HL-60/S4 treated with phorbol 12-myristate 13-acetate at 8.2 ng/mL for 4 days and 3 days (cell line): Measurements from ENCODE around the gene WDR59.
"Not testable (repeated sequence)": the region's sequence is repeated elsewhere in the genome, so short reads cannot be mapped to it uniquely, and the experiment has no call there.

Experiments
- in situ Hi-C: fragments of 300-500 bp; cut with MboI; formaldehyde crosslinking; loops from 2 replicates; pipeline ENCODE4 v1.15.0; 2022; ENCODE audit warnings: low sequenced_read_pairs

WDR59 gene, protein sequence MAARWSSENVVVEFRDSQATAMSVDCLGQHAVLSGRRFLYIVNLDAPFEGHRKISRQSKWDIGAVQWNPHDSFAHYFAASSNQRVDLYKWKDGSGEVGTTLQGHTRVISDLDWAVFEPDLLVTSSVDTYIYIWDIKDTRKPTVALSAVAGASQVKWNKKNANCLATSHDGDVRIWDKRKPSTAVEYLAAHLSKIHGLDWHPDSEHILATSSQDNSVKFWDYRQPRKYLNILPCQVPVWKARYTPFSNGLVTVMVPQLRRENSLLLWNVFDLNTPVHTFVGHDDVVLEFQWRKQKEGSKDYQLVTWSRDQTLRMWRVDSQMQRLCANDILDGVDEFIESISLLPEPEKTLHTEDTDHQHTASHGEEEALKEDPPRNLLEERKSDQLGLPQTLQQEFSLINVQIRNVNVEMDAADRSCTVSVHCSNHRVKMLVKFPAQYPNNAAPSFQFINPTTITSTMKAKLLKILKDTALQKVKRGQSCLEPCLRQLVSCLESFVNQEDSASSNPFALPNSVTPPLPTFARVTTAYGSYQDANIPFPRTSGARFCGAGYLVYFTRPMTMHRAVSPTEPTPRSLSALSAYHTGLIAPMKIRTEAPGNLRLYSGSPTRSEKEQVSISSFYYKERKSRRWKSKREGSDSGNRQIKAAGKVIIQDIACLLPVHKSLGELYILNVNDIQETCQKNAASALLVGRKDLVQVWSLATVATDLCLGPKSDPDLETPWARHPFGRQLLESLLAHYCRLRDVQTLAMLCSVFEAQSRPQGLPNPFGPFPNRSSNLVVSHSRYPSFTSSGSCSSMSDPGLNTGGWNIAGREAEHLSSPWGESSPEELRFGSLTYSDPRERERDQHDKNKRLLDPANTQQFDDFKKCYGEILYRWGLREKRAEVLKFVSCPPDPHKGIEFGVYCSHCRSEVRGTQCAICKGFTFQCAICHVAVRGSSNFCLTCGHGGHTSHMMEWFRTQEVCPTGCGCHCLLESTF

GRCh38 chr16:74984529-74985296, at the start of gene WDR59:
Gene WDR59 (minus strand): TSS chr16:74985123. CDS start chr16:74985017, 106 bp downstream.
- in situ Hi-C loops, result no loop called here

DNA sequence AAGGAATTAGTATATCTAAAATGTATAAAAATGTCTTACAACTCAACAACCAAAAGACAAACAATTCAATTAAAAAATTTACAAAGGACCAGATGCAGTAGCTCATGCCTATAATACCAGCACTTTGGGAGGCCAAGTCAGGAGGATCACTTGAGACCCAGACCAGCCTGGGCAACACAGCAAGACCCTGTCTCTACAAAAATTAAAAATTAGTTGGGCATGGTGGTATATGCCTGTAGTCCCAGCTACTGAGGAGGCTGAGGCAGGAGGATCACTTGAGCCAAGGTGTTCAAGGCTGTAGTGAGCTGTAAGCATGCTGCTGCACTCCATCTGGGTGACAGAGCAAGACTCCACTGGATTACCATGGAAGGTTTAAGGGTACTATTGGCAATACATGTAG, 47.7 kb upstream of the WDR59 start:
- in situ Hi-C loops, result no loop called here

GRCh38 chr16:75029854-75030253, 44.9 kb upstream of the WDR59 start:
- in situ Hi-C loops, result no loop called here

- in situ Hi-C loops, result no loop called here
Measured at GRCh38 chr16:75028544-75029135, 43.7 kb upstream of the WDR59 start.

- in situ Hi-C loops, result no loop called here
Measured at GRCh38 chr16:75027520-75028300, 42.8 kb upstream of the WDR59 start.

DNA sequence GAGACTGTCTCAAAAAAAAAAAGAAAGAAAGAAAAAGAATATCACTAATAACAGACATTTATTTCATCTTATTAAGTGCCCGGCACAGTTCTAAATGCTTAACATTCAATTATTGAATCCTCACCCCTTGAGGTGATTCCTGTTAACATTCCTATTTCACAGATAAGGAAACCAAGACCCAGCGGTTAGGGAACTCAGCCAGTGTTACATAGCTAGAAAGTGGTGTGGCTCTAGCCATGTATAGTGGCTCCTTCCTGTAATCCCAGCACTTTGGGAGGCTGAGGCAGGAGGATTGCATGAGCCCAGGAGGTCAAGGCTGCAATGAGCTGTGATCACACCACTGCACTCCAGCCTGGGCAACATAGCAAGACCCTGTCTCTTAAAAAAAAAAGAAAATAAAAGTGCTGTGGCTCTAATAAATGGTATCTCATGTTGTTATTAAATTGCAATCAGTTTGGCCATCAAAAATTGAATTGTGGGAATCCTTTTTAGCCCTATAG, 42.0 kb upstream of the WDR59 start:
- in situ Hi-C loops, result no loop called here

GRCh38 chr16:75026239-75026891, 41.4 kb upstream of the WDR59 start:
- in situ Hi-C loops, result not testable (repeated sequence)

DNA sequence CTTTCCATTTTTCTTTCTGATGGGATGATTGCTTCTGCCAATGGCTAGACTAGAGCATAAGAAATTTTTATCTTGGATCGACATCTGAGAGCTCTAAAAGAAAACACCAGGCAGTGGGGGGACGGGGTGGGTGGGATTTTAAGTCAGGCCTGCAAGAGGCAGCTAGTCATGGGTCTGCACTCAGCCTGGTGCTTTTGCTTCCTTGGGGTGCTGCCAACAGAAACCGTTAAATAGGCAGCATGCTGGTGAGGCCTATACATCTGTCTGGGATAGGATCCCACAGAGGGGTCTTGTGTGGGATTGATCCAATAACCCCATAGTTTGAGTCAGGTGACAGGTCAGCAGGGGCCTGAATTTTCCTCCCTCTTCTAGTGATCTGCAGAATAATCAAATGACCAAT, 40.8 kb upstream of the WDR59 start:
- in situ Hi-C loops, result no loop called here

GRCh38 chr16:75024594-75024993, 39.7 kb upstream of the WDR59 start:
- in situ Hi-C loops, result no loop called here

- in situ Hi-C loops, result no loop called here
Measured at GRCh38 chr16:75024182-75024581, 39.3 kb upstream of the WDR59 start.

- in situ Hi-C loops, result no loop called here
Measured at GRCh38 chr16:75023009-75023408, 38.1 kb upstream of the WDR59 start.

- in situ Hi-C loops, result no loop called here
Measured at GRCh38 chr16:75022567-75022966, 37.6 kb upstream of the WDR59 start.

DNA sequence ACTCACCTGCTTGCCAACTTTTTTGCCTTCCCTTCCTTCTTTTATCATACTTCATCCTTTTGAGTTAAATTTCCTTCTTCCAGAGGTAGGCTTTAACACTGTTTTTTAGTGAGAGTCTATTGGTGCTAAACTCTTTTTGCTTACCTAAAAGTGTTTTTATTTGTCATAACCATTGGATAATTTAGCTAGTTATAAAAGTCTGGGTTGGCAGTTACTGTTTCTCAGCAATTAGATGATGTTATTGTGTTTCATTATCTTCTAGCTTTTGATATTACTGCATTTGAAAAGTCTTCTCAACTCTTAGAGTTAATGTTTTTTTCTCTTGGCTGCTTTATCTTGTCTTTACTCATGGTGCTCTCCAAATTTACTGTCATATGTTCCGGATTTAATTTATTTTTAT, 36.5 kb upstream of the WDR59 start:
- in situ Hi-C loops, result no loop called here

DNA sequence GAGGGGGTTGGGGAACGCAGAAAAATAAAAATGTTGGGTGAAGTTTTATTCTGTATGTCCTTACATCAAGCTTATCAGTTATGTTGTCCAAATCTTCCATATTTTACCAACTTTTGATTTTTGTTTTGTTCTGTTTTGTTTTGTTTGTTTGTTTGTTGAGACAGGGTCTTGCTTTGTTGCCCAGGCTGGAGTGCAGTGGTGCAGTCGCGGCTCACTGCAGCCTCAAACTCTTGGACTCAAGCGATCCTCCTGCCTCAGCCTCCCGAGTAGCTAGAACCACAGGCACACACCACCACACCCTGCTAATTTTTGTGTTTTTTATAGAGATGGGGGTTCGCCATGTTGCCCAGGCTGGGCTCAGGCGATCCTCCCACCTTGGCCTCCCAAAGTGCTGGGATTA, 34.7 kb upstream of the WDR59 start:
- in situ Hi-C loops, result no loop called here

DNA sequence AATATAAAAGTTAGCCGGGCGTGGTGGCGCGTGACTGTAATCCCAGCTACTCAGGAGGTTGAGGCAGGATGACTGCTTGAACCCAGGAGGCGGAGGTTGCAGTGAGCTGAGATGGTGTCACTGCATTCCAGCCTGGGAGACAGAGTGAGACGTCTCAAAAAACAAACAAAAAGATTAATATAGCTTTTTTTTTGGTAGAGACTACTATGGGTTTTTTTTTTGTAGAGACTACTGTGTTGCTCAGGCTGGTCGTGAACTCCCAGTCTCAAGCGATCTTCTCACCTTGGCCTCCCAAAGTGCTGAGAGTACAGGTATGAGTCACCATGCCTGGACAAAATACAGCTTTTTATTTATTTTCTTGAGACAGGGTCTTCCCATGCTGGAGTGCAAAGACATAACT, 34.1 kb upstream of the WDR59 start:
- in situ Hi-C loops, result no loop called here

DNA sequence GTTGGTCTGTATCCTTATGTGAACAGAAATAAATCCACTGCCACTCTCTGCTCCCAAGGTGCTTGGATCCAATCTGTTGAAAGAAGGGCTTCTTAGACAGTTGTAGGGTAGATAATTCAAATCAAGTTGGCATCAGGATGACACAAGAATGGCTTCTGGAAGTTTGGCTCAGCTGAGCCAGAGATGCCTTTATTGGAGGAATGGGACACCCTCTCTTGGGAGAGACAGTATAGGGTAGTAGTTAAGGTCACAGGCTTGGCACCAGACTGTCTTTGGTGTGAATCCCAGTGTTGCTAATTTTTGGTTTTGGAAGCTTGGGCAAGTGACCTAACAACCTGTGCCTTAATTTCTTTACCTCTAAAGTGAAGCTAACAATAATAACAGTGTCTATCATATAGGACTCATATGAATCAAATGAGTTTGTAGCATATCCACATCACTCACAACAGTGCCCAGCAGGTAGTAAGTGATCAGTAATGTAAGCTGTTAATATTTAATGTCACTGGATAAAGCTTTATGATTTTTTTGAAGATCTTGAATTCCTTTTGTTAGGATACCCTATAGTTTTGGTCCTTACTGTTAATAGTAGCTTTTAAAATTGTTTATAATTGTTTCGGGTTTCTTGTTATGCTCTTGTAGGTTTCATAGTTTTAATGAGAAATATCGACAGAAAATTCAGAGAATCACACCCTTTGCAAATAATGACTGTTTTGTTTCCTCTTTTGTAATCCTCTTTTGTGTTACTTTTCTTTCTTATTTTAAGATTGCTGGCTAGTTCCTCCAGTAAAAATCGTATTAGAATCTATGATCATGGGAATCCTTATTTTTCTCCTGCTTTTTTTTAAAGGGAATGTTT, 33.0 kb upstream of the WDR59 start:
- in situ Hi-C loops, result no loop called here

- in situ Hi-C loops, result not testable (repeated sequence)
Measured at GRCh38 chr16:75016451-75017081, 31.6 kb upstream of the WDR59 start.

- in situ Hi-C loops, result no loop called here
Measured at GRCh38 chr16:75014318-75014717, 29.4 kb upstream of the WDR59 start.
